ENCODE data around the gene ZNF148. TPM values are rescaled to one million over a fixed set of nuclear protein-coding genes. Genes with fewer than 3 reads are reported as not detected.

The ZNF148 gene
- total RNA-seq, 1 donor from 2014 or later: 45.7 TPM

- no peaks in the 10 kb centered on the region for H3K4me1 ChIP-seq
- peaks cover 2% of the 10 kb centered on the region for H3K27me3 ChIP-seq (ENCODE audit: low read depth)
- no peak overlapping the region for H3K4me3 ChIP-seq
- no peaks in the 10 kb centered on the region for H3K9me3 ChIP-seq (replicated peaks)
- DNase-seq: no peak
- H3K27ac ChIP-seq (replicated peaks): no peak overlapping the region
- no peaks in the 10 kb centered on the region for H3K36me3 ChIP-seq
- intact Hi-C loops (cut with micrococcal nuclease): no loop called here
- no peak for TF ChIP-seq CTCF (IDR thresholded peaks at IDR 0.05; ENCODE audit: borderline replicate concordance)
Measured at GRCh38 chr3:125219261-125219701, 155.8 kb downstream of the ZNF148 start.

GRCh38 chr3:125214738-125215137 is 160.4 kb downstream of the ZNF148 start:
- intact Hi-C loops (cut with micrococcal nuclease): no loop called here
- TF ChIP-seq CTCF (IDR thresholded peaks at IDR 0.05; ENCODE audit: borderline replicate concordance): no peak
- H3K36me3 ChIP-seq: no peaks in the 10 kb centered on the region
- no peak overlapping the region for H3K27ac ChIP-seq (replicated peaks)
- no peak for DNase-seq
- no peak overlapping the region for H3K4me3 ChIP-seq
- no peaks in the 10 kb centered on the region for H3K9me3 ChIP-seq (replicated peaks)
- H3K27me3 ChIP-seq (ENCODE audit: low read depth): peaks cover 33% of the 10 kb centered on the region
- peaks cover 15% of the 10 kb centered on the region for H3K4me1 ChIP-seq

GRCh38 chr3:125213946-125214542 is 161.1 kb downstream of the ZNF148 start:
- H3K27me3 ChIP-seq (ENCODE audit: low read depth): peaks cover 33% of the 10 kb centered on the region
- no peak for TF ChIP-seq CTCF (IDR thresholded peaks at IDR 0.05; ENCODE audit: borderline replicate concordance)

GRCh38 chr3:125213364-125213755 is 161.8 kb downstream of the ZNF148 start:
- TF ChIP-seq CTCF (IDR thresholded peaks at IDR 0.05; ENCODE audit: borderline replicate concordance): no peak
- DNase-seq: no peak
- H3K4me1 ChIP-seq: peaks cover 15% of the 10 kb centered on the region
- H3K27ac ChIP-seq (replicated peaks): no peak overlapping the region
- H3K4me3 ChIP-seq: no peak overlapping the region
- H3K27me3 ChIP-seq (ENCODE audit: low read depth): peaks cover 33% of the 10 kb centered on the region
- H3K36me3 ChIP-seq: no peaks in the 10 kb centered on the region
- H3K9me3 ChIP-seq (replicated peaks): no peaks in the 10 kb centered on the region
- intact Hi-C loops (cut with micrococcal nuclease): no loop called here

More at GRCh38 chr3:125213946-125214542, 161.1 kb downstream of the ZNF148 start:
- no peak overlapping the region for H3K27ac ChIP-seq (replicated peaks)
- intact Hi-C loops (cut with micrococcal nuclease): no loop called here
- no peak for DNase-seq
- peaks cover 15% of the 10 kb centered on the region for H3K4me1 ChIP-seq
- H3K9me3 ChIP-seq (replicated peaks): no peaks in the 10 kb centered on the region
- H3K4me3 ChIP-seq: no peak overlapping the region
- no peaks in the 10 kb centered on the region for H3K36me3 ChIP-seq

- H3K9me3 ChIP-seq (replicated peaks): no peaks in the 10 kb centered on the region
- no peak within 1 kb of the TSS for H3K27ac ChIP-seq (replicated peaks)
- H3K36me3 ChIP-seq: no peaks in the 10 kb centered on the region
- peak within 1 kb of the TSS; percentile 70 for H3K4me3 ChIP-seq
- intact Hi-C loops (cut with micrococcal nuclease): no loop called here
- TF ChIP-seq CTCF (IDR thresholded peaks at IDR 0.05; ENCODE audit: borderline replicate concordance): no peak
- peaks cover 33% of the 10 kb centered on the region for H3K27me3 ChIP-seq (ENCODE audit: low read depth)
- H3K4me1 ChIP-seq: peaks cover 15% of the 10 kb centered on the region
- no peak for DNase-seq
Measured at GRCh38 chr3:125212509-125213363, 162.4 kb downstream of the ZNF148 start, which contains the start of gene SLC12A8. Gene SLC12A8 (minus strand): TSS chr3:125212748. CDS start chr3:125211349, 1,399 bp downstream.
